Keratinocyte (primary cell): ENCODE results near the gene PLXNB3.

Experiments
- EZH2 ChIP-seq: IDR thresholded peaks from one replicate; pipeline ENCODE4 v1.6.1; 2012; ENCODE audit warnings: inconsistent platforms, mild to moderate bottlenecking, low read length, moderate library complexity
- TF ChIP-seq, protein P1 (sequence below), 3 experiments: IDR thresholded peaks in 1 of 3; conservative IDR thresholded peaks in 1 of 3; optimal IDR thresholded peaks in 1 of 3; 2 replicates in 2 of 3; 3 replicates in 1 of 3; pipeline versions ENCODE3 to v1.5.1; 2011; ENCODE audit warnings: low read length in 3 of 3, mild to moderate bottlenecking in 3 of 3, moderate library complexity in 2 of 3, control low read depth in 1 of 3, inconsistent platforms in 1 of 3; ENCODE audit not compliant: insufficient read depth in 2 of 3; ENCODE audit errors: extremely low read depth in 1 of 3

DNA sequence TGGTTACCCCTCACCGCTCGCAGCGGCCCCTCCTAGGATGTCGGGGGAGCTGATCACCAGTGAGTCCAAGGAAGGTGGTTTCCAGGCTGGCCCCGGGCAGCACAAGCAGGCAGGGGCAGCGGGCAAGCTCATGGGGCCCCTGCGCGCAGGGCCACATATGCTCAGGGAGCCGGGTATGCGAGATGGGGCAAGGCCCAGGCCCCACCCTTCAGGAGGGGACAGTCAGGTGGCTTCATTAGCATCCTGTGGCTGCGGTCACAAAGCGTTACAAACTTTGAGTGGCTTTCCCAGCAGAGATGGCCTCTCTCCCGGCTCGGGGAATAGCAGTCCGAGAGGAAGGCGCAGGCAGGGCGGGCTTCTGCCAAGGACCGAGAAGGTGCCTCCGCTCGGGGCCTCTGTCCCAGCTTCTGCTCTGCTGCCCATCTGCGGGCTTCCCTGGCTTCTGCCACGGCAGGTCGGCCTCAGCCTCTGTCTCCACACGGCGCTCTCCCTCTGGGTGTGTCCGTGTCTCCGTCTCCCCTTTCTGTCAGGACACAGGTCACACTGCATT, 25.9 kb upstream of the PLXNB3 start:
- TF ChIP-seq, protein P1, sequence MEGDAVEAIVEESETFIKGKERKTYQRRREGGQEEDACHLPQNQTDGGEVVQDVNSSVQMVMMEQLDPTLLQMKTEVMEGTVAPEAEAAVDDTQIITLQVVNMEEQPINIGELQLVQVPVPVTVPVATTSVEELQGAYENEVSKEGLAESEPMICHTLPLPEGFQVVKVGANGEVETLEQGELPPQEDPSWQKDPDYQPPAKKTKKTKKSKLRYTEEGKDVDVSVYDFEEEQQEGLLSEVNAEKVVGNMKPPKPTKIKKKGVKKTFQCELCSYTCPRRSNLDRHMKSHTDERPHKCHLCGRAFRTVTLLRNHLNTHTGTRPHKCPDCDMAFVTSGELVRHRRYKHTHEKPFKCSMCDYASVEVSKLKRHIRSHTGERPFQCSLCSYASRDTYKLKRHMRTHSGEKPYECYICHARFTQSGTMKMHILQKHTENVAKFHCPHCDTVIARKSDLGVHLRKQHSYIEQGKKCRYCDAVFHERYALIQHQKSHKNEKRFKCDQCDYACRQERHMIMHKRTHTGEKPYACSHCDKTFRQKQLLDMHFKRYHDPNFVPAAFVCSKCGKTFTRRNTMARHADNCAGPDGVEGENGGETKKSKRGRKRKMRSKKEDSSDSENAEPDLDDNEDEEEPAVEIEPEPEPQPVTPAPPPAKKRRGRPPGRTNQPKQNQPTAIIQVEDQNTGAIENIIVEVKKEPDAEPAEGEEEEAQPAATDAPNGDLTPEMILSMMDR (optimal IDR thresholded peaks at IDR 0.05 in 1 of 3, IDR thresholded peaks at IDR 0.05 in 1 of 3, conservative IDR thresholded peaks at IDR 0.05 in 1 of 3; ENCODE audit: extremely low read depth in 1 of 3, insufficient read depth in 2 of 3, low read length in 3 of 3), result no peak
- no peak for TF ChIP-seq EZH2
